Urinary bladder (tissue), 4 donors: Measurements from ENCODE around the gene RACGAP1. TPM values are rescaled to one million over a fixed set of nuclear protein-coding genes. Genes with fewer than 3 reads are reported as not detected.

Experiments used
- DNase-seq: peaks from one replicate; pipeline ENCODE4 v3.0.0-alpha.2; 2015; ENCODE audit errors: extremely low spot score
- H3K27ac ChIP-seq: one replicate; pipeline ENCODE4 v1.5.1; 2013; ENCODE audit warnings: low read depth, mild to moderate bottlenecking, moderate library complexity
- H3K36me3 ChIP-seq: one replicate; pipeline ENCODE4 v1.6.1; 2013; ENCODE audit warnings: mild to moderate bottlenecking, moderate library complexity; ENCODE audit not compliant: insufficient read depth
- H3K4me1 ChIP-seq: one replicate; pipeline ENCODE4 v1.6.1; 2013; ENCODE audit warnings: mild to moderate bottlenecking, moderate library complexity; ENCODE audit not compliant: insufficient read depth
- H3K4me3 ChIP-seq: one replicate; pipeline ENCODE4 v1.5.1; 2013; ENCODE audit warnings: low read depth, low read length
- WGBS: extraction: QIAGEN DNeasy Blood & Tissue Kit; methylation state at CpG from one replicate; pipeline ENCODE4 v1.1.7; 2013; 5-methylcytosine and 5-hydroxymethylcytosine counted together
- polyA plus RNA-seq: library from polyadenylated mRNA; stranded (reverse); fragments of 200-250 nt; gene quantifications from one replicate; pipeline ENCODE4 v1.2.3, GENCODE V29; 2013
- total RNA-seq: library from RNA; depleted of rRNA; stranded (reverse); fragments of >200 nt; gene quantifications from one replicate; pipeline ENCODE4 v1.2.3, GENCODE V29; 2014
- donor health status: healthy with polysubstance abuse.
- donor health status: healthy.

The RACGAP1 gene
- total and polyA plus RNA-seq, 2 donors = 10.6 to 40.0 TPM

DNA sequence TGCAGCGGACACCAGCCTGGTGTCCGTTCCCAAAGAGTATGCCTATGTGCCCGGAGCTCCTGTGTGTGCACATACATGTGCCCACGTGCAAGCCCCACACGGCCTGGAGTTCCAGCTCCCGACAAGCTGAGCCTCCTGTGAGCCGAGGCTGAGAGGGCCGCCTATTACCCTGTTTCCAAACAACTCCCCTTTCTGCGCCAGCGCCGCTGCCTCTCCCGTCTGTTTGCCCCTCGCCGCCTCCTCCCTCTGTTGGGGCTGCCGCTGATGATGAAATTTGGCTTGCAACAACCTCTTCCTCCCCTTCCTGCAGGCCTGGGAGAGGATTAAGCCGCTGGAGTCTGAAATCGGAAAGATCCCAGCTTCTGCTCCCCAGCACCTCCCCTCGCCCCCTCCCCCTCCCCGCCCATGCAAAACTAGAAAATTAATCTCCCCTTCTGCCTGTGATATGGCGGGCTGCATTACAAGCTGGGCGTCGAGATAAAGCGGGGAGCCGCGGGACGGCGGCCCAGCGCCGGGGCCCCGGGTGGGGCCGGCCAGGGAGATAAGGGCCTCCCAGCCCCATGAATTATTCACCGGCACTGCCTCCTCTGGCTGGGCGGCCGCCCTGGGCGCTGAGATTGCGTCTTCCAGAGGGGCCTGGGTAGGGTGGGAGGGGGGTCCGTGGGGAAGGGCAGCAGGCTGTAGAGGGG is 25.3 kb upstream of the RACGAP1 start:
- no peaks in the 10 kb centered on the region for H3K4me1 ChIP-seq
- peak; percentile 48 for DNase-seq
- 4% methylated on average over 37 of the region's 37 CpGs for WGBS
- H3K27ac ChIP-seq = no peak overlapping the region
- no peaks in the 10 kb centered on the region for H3K36me3 ChIP-seq
- H3K4me3 ChIP-seq = no peak overlapping the region

DNA sequence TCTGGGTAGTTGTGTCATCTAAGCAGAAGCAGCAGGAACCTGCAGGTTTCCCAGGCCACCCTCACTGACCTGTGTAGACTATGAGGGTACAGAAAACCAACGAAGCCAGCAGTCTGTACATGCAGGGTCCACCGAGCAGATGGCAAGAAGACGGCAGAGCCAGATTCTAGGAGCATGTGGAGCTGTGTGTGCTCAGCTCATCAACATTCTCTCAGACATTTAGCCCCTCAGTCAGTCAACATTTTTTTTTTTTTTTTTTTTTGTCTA is 24.8 kb upstream of the RACGAP1 start:
- 58% methylated on average over 3 of the region's 3 CpGs for WGBS

DNA sequence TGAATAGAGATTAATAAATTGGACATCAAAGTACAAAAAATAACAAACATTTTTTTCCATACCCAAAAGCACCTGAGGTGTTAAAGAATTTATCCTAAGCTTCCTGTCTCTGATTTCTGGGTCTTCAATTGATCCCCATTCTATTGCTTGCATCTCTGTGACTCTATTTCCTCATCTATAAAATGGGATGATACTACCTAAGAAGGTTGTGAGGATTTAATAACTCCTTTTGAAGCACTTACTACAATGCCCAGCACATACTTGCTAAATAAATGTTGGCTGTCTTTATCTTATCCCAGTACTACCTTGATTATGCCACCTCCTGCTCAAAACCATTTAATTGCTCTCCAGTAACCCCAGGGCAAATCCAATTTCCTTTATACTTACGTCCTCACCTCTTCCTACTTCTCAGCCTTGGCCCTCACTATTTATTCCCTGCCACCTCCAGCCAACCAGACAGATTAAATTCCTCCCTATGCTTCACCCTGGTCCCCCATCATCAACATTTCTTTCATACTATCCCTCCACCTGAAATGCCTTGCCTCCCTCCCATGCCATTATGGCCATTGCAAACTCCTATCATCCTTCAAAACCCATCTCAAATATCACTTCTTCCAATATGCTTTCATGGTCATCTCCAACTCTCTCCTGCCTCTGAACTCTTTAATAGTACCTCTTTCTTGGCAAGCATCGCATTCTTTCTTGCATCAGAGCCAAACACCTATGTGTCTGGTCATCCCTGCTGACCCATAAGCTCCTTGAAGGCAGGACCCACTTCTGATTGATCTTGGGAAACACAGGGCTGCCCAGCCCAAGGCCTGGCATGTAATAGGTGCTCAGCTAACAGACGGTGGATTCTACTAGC is 24.2 kb upstream of the RACGAP1 start:
- no peak overlapping the region for H3K27ac ChIP-seq
- no peaks in the 10 kb centered on the region for H3K36me3 ChIP-seq
- H3K4me1 ChIP-seq = no peaks in the 10 kb centered on the region
- no peak overlapping the region for H3K4me3 ChIP-seq
- DNase-seq = no peak
- WGBS = 88% methylated on average over 3 of the region's 3 CpGs

More for the DNA sequence above, 24.8 kb upstream of the RACGAP1 start:
- no peak overlapping the region for H3K4me3 ChIP-seq
- H3K36me3 ChIP-seq = no peaks in the 10 kb centered on the region
- DNase-seq = no peak
- no peaks in the 10 kb centered on the region for H3K4me1 ChIP-seq
- no peak overlapping the region for H3K27ac ChIP-seq

DNA sequence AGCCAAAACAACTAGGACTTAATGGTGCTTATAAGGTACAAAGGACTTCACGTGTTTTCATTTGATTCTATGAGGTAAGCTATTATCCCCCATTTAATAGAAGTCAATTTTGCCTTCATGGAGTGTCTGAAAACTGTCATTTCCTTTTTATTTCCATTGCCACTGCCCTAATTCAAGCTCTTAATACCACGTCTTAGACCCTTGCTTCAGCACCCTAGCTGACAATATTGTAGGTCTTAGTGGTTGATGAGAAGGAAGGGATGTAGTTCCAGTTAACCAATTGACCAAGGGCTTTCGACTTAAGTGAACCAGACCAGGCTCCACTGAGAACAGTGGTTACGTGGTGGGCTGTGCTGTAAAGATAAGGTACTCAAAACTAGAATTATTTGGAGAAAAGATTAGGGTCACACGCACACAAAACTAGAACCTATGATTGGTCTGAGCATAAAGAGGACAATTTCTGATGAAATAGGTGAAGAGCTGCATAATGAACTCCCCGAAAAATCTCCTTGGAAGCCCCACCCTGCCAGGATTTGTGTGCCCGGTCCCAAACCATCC is 22.5 kb upstream of the RACGAP1 start:
- 91% methylated on average over 7 of the region's 7 CpGs for WGBS
- DNase-seq = no peak

DNA sequence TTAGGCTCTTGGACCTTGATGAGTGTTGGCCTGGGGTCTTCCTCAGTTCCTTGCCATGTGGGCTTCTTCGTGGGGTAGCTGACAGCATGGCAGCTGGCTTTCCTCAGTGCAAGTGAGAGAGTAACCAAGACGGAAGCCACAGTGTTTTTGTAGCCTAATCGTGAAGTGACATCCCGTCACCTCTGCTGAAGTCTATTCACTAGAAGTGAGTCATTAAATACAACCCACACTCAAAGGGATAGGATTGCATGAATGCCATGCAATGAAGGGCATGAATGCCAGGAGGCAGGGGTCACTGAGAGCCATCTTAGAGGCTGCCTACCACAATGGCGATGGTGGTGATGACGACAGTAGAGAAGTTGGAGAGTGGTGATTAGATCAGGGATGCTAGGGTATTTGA is 18.6 kb upstream of the RACGAP1 start:
- WGBS = 73% methylated on average over 6 of the region's 6 CpGs
- no peak overlapping the region for H3K27ac ChIP-seq
- DNase-seq = no peak

More for the DNA sequence above, 22.5 kb upstream of the RACGAP1 start:
- Histone ChIP-seq H3K4me1 (no peaks in the 10 kb centered on the region), H3K36me3 (no peaks in the 10 kb centered on the region), H3K27ac (no peak overlapping the region), H3K4me3 (no peak overlapping the region)

DNA sequence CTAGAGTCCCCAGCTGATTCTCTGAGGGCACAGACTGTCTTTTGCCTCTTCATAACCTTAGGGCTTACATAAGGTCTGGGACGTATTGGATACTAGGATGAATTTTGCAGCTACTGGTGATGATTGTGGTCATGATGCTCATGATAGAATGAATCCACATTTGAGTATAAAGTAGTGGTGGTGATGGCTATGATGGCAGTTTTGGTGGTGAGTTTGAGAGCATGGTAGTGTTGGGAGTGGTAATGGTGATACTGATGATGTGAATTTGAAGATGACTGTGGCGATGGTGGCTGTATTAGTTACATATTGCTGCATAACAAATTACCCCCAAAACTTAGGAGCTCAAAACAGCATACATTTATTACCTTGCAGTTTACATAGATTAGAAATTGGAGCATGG is 18.0 kb upstream of the RACGAP1 start:
- no peaks in the 10 kb centered on the region for H3K36me3 ChIP-seq
- no peak overlapping the region for H3K27ac ChIP-seq
- no peaks in the 10 kb centered on the region for H3K4me1 ChIP-seq
- no peak overlapping the region for H3K4me3 ChIP-seq
- WGBS = 91% methylated on average over 2 of the region's 2 CpGs
- DNase-seq = no peak

More for the DNA sequence above, 18.6 kb upstream of the RACGAP1 start:
- Histone ChIP-seq H3K4me3 (no peak overlapping the region), H3K4me1 (no peaks in the 10 kb centered on the region), H3K36me3 (no peaks in the 10 kb centered on the region)

DNA sequence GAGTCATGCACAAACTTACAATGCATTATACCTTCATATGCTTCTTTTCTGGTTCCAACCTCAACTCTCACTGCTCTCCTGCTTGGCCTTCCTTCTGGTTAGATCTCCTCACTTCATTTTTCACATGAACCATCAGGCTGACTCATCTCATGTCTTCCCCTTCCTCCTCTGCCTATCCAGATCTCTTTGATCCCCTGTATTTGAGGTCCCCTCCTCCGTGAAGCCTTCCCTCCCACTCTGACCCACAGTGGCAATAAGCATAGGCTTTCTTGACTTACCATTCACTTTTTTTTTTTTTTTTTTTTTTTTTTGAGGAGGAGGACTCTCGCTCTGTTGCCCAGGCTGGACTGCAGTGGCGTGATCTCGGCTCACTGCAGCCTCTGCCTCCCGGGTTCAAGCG is 17.4 kb upstream of the RACGAP1 start:
- no peaks in the 10 kb centered on the region for H3K36me3 ChIP-seq
- DNase-seq = no peak
- H3K4me1 ChIP-seq = no peaks in the 10 kb centered on the region
- no peak overlapping the region for H3K4me3 ChIP-seq
- WGBS = 92% methylated on average over 6 of the region's 6 CpGs
- no peak overlapping the region for H3K27ac ChIP-seq

DNA sequence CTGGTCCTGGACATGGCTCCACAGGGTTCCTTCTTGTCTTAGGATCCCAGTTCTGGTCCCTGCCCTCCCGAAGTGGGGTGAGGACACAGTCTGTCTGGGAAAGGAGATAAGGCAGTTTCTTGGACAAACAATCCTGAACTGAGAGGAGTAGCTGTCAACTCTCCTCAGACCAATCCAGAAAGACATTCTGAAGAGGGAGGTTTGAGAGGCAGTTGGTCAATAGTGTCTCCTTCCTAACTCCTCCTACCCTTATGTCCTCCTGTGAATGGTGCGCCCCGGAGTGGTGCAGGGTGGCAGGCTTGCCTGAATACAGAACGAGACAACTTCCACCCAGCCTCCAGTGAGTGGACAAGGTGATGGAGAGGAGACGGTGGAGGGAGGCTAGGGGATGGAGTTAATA is 16.7 kb upstream of the RACGAP1 start:
- Histone ChIP-seq H3K27ac (no peak overlapping the region), H3K36me3 (no peaks in the 10 kb centered on the region), H3K4me3 (no peak overlapping the region), H3K4me1 (no peaks in the 10 kb centered on the region)
- no peak for DNase-seq
- WGBS = 87% methylated on average over 5 of the region's 5 CpGs

DNA sequence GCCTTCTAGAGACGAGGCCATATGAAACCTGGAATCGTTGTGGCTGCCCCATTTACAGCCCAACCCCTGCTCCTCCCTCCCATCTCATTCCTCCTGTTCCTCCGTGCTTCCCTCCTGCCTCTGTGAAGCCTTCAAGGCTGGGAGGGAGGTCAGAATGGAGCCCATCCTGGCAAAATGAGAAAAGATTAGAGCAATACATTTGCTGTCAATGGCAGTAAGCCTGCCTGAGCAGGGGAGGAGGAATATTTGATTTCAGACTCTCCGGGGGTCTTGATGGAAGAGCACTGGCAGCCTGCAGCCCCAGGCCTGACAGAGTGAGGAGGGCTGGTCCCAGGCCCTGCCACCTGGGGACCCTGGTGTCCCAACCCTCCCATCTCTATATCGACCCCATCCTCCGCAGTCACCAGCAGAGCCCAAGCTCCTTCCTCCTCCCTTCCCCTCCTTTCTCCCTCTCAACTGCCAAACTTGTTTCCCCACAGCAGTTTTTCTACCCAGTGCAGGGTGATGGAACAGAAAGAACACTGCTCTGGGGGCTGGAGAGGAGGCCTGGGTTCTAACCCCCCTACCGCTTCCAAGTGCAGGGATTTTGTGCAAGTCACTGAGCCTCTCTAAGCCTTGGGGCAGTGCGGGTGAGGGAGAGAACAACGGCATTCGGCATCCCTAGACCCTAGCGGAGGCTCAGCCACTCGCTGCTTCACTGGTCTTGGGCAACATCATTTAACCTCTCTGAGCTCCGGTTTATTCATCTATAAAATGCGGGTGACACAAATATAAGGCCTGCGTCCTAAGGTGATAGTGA is 16.0 kb upstream of the RACGAP1 start:
- 81% methylated on average over 15 of the region's 15 CpGs for WGBS
- no peaks in the 10 kb centered on the region for H3K36me3 ChIP-seq
- no peak overlapping the region for H3K27ac ChIP-seq
- no peak overlapping the region for H3K4me3 ChIP-seq
- DNase-seq = no peak
- no peaks in the 10 kb centered on the region for H3K4me1 ChIP-seq

DNA sequence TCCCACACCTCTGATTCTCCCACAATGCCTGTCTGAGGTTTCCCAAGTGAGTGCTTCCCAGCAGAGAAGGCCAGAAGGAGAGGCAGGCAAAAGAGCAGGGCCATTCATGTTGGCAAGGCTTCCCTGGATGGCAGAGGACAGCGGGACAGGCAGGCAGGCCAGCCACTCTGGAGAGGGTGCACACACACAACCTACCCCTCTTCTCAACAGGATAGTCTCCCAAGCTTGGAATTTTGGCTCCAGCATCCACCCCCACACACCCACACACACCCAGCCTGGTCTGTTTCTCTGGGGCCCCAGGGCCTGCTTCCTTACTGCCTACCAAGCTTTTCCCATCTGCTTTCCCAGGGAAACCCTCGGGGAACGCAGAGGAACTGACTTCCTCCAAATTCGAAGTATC is 15.4 kb upstream of the RACGAP1 start:
- Histone ChIP-seq H3K36me3 (no peaks in the 10 kb centered on the region), H3K27ac (no peak overlapping the region), H3K4me1 (no peaks in the 10 kb centered on the region), H3K4me3 (no peak overlapping the region)
- WGBS = 67% methylated on average over 4 of the region's 4 CpGs
- no peak for DNase-seq

DNA sequence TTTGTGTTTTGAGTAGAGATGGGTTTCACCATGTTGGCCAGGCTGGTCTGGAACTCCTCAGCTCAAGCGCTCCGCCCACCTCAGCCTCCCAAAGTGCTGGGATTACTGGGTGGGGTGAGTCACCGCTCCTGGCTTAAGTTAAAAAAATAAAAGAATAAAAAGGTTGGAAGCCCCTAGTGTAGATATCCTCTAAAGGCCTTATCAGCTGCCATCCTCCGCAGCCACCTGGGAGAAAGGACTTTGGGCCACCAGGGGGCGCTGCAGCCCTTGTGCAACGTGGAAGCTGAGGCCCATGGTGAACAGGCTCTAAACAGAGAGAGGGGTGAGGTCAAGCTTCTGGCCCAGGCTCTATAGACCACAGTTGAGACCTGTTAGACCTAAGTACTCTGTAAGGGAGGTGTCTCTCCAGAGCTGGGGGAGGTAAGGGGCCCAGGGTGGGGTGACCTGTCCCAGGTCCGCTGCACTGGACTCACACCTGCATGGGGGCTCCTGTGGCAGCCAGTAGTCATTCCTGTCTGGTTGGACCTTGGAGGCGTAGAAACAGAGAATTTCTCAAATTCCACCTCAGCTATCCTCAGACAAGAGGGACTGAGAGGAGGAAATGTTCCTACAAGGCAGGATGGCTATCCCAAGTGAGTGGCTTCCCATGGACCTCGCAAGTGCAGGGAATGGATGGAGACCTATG is 14.0 kb upstream of the RACGAP1 start:
- Histone ChIP-seq H3K4me1 (no peaks in the 10 kb centered on the region), H3K4me3 (no peak overlapping the region), H3K27ac (no peak overlapping the region), H3K36me3 (no peaks in the 10 kb centered on the region)
- 46% methylated on average over 9 of the region's 9 CpGs for WGBS
- DNase-seq = no peak

DNA sequence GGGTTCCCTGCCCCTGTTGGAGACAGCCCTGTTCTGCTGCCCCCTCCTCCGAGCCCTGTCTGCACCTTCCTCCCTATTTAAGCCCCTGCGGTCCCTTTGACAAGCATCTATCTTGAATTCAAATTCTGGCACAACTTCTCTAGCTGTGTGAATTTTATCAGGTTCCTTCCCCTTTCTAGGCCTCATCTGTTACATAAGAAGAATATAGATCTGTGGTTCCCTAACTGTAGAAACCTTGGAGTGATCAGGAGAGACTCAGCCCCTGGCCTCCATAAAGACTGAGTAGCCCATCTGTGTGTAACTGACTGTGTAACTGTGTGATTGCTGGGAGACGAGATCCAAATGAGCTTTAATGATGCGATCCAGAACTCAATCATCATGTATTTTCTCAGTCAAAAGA is 13.0 kb upstream of the RACGAP1 start:
- no peaks in the 10 kb centered on the region for H3K4me1 ChIP-seq

More for the DNA sequence above, 13.0 kb upstream of the RACGAP1 start:
- Histone ChIP-seq H3K4me3 (no peak overlapping the region), H3K36me3 (no peaks in the 10 kb centered on the region), H3K27ac (no peak overlapping the region)
- WGBS = 91% methylated on average over 4 of the region's 4 CpGs
- DNase-seq = no peak
